Mesenchymal stem cell (in vitro differentiated cells and primary cell): ENCODE data around the gene PRDM2.

Experiments used
- DNase-seq: peaks from one replicate; pipeline ENCODE4 v3.0.0-alpha.2; 2013
- H2AFZ ChIP-seq: one replicate; pipeline ENCODE4 v1.6.1; 2013; ENCODE audit warnings: low read depth, mild to moderate bottlenecking, control low read depth, inconsistent platforms, low read length, moderate library complexity
- H2AK5ac ChIP-seq: 2 replicates; pipeline ENCODE4 v1.6.1; 2013; ENCODE audit warnings: low read length, moderate library complexity, mild to moderate bottlenecking, inconsistent platforms; ENCODE audit not compliant: severe bottlenecking
- H2BK120ac ChIP-seq: one replicate; pipeline ENCODE4 v1.6.1; 2013; ENCODE audit warnings: low read depth, mild to moderate bottlenecking, inconsistent platforms, low read length, moderate library complexity
- H2BK12ac ChIP-seq, 2 experiments: one replicate each; pipeline ENCODE4 v1.6.1; 2013; ENCODE audit warnings: inconsistent platforms in 2 of 2, low read length in 2 of 2, mild to moderate bottlenecking in 2 of 2, moderate library complexity in 2 of 2, control low read depth in 1 of 2
- H2BK15ac ChIP-seq: one replicate; pipeline ENCODE4 v1.6.1; 2013; ENCODE audit warnings: mild to moderate bottlenecking, low read depth, inconsistent platforms; ENCODE audit not compliant: poor library complexity, severe bottlenecking
- H2BK5ac ChIP-seq: 2 replicates; pipeline ENCODE4 v1.6.1; 2013; ENCODE audit warnings: low read depth, mild to moderate bottlenecking, low read length, control low read depth, inconsistent platforms; ENCODE audit not compliant: poor library complexity, severe bottlenecking
- H3K14ac ChIP-seq, 2 experiments: one replicate each; pipeline ENCODE4 v1.6.1; 2013; ENCODE audit warnings: inconsistent platforms in 2 of 2, low read length in 2 of 2, control low read depth in 1 of 2, mild to moderate bottlenecking in 1 of 2, moderate library complexity in 1 of 2
- H3K18ac ChIP-seq, 2 experiments: one replicate each; pipeline ENCODE4 v1.6.1; 2013; ENCODE audit warnings: inconsistent platforms in 2 of 2, low read length in 2 of 2, control low read depth in 1 of 2, low read depth in 1 of 2, mild to moderate bottlenecking in 1 of 2
- H3K23ac ChIP-seq, 2 experiments: one replicate each; pipeline ENCODE4 v1.6.1; 2013; ENCODE audit warnings: inconsistent platforms in 2 of 2, low read length in 2 of 2, mild to moderate bottlenecking in 2 of 2, moderate library complexity in 2 of 2, control low read depth in 1 of 2
- H3K27ac ChIP-seq: 2 replicates; pipeline ENCODE4 v1.5.1; 2013; ENCODE audit warnings: mild to moderate bottlenecking, moderate library complexity, low read length, control low read depth, inconsistent platforms; ENCODE audit not compliant: poor library complexity, severe bottlenecking
- H3K27me3 ChIP-seq, 2 experiments: 2 replicates each; pipeline versions ENCODE4 v1.6.1 to v1.7.0; 2013; ENCODE audit warnings: low read length in 2 of 2, mild to moderate bottlenecking in 2 of 2, moderate library complexity in 2 of 2, control low read depth in 1 of 2, inconsistent platforms in 1 of 2; ENCODE audit not compliant: control insufficient read depth in 1 of 2, insufficient read depth in 1 of 2
- H3K36me3 ChIP-seq, 2 experiments: 2 replicates each; pipeline versions ENCODE4 v1.6.1 to v1.7.0; 2013; ENCODE audit warnings: low read length in 2 of 2, control low read depth in 1 of 2, inconsistent platforms in 1 of 2, low read depth in 1 of 2, mild to moderate bottlenecking in 1 of 2; ENCODE audit not compliant: insufficient read depth in 2 of 2, control insufficient read depth in 1 of 2
- H3K4ac ChIP-seq, 2 experiments: one replicate each; pipeline ENCODE4 v1.6.1; 2013; ENCODE audit warnings: inconsistent platforms in 2 of 2, low read length in 2 of 2, mild to moderate bottlenecking in 2 of 2, moderate library complexity in 2 of 2, control low read depth in 1 of 2, low read depth in 1 of 2
- H3K4me1 ChIP-seq: 2 replicates; pipeline ENCODE4 v1.6.1; 2013; ENCODE audit warnings: low read depth, low read length, control low read depth; ENCODE audit not compliant: control insufficient read depth, insufficient read depth
- H3K4me2 ChIP-seq: 2 replicates; pipeline ENCODE4 v1.6.1; 2013; ENCODE audit warnings: low read length, mild to moderate bottlenecking, inconsistent platforms; ENCODE audit not compliant: poor library complexity, severe bottlenecking
- H3K4me3 ChIP-seq, 2 experiments: 2 replicates each; pipeline versions ENCODE4 v1.5.1 to v1.7.0; 2013; ENCODE audit warnings: low read length in 2 of 2, mild to moderate bottlenecking in 2 of 2, control low read depth in 1 of 2, low read depth in 1 of 2; ENCODE audit not compliant: insufficient read depth in 1 of 2
- H3K79me1 ChIP-seq: replicated peaks from 2 replicates; pipeline ENCODE4 v1.6.1; 2013; ENCODE audit warnings: mild to moderate bottlenecking, control low read depth, low read length, inconsistent platforms; ENCODE audit not compliant: poor library complexity, severe bottlenecking
- H3K9ac ChIP-seq: 2 replicates; pipeline ENCODE4 v1.7.0; 2013; ENCODE audit warnings: mild to moderate bottlenecking, low read length, moderate library complexity
- H3K9me3 ChIP-seq: 2 replicates; pipeline ENCODE4 v1.7.0; 2013; ENCODE audit warnings: mild to moderate bottlenecking, low read length; ENCODE audit not compliant: control insufficient read depth
- H4K8ac ChIP-seq: one replicate; pipeline ENCODE4 v1.6.1; 2013; ENCODE audit warnings: inconsistent platforms, mild to moderate bottlenecking, low read length, moderate library complexity
- H4K91ac ChIP-seq: one replicate; pipeline ENCODE4 v1.6.1; 2013; ENCODE audit warnings: mild to moderate bottlenecking, low read length, inconsistent platforms
- WGBS: methylation state at CpG from one replicate; pipeline ENCODE4 v1.1.7; 2013; ENCODE audit warnings: mixed read lengths; 5-methylcytosine and 5-hydroxymethylcytosine counted together

Gene PRDM2

GRCh38 chr1:13760921-13761320 lies 60.9 kb downstream of the PRDM2 start:
- H3K4ac ChIP-seq: no peak overlapping the region
- H3K14ac ChIP-seq: no peak overlapping the region
- no peaks in the 10 kb centered on the region for H3K79me1 ChIP-seq
- peaks cover 12% of the 10 kb centered on the region for H3K4me1 ChIP-seq
- no peak overlapping the region for H3K23ac ChIP-seq
- no peak overlapping the region for H3K9ac ChIP-seq
- H2AK5ac ChIP-seq: no peak overlapping the region
- no peak overlapping the region for H3K18ac ChIP-seq
- no peak overlapping the region for H3K27ac ChIP-seq
- whole genome bisulfite sequencing: 94% methylated on average over 5 of the region's 5 CpGs
- no peak overlapping the region for H2BK120ac ChIP-seq
- H4K91ac ChIP-seq: no peak overlapping the region
- H2BK15ac ChIP-seq: no peak overlapping the region
- no peak overlapping the region for H3K4me3 ChIP-seq
- H3K9me3 ChIP-seq: no peaks in the 10 kb centered on the region
- H2BK12ac ChIP-seq: no peak overlapping the region
- no peak overlapping the region for H2BK5ac ChIP-seq
- H2AFZ ChIP-seq: no peak overlapping the region
- H4K8ac ChIP-seq: no peak overlapping the region
- H3K36me3 ChIP-seq: peaks cover 0 to 4% of the 10 kb centered on the region in 2 experiments
- no peak for DNase-seq
- H3K27me3 ChIP-seq: no peaks in the 10 kb centered on the region
- no peak overlapping the region for H3K4me2 ChIP-seq

GRCh38 chr1:13761883-13762282 lies 61.9 kb downstream of the PRDM2 start:
- no peak overlapping the region for H3K9ac ChIP-seq
- WGBS: 98% methylated on average over 9 of the region's 9 CpGs

GRCh38 chr1:13762642-13763041 lies 62.7 kb downstream of the PRDM2 start:
- Histone ChIP-seq H3K4me1 (peaks cover 18% of the 10 kb centered on the region), H2BK12ac (no peak overlapping the region), H3K27me3 (no peaks in the 10 kb centered on the region), H3K18ac (no peak overlapping the region), H4K8ac (no peak overlapping the region), H4K91ac (no peak overlapping the region), H2AFZ (no peak overlapping the region), H2BK15ac (no peak overlapping the region), H2BK5ac (no peak overlapping the region), H3K23ac (no peak overlapping the region), H3K79me1 (no peaks in the 10 kb centered on the region), H3K4ac (no peak overlapping the region), H3K9me3 (no peaks in the 10 kb centered on the region), H3K27ac (no peak overlapping the region), H3K4me2 (no peak overlapping the region), H3K14ac (no peak overlapping the region), H3K9ac (no peak overlapping the region), H2BK120ac (no peak overlapping the region), H3K4me3 (no peak overlapping the region), H2AK5ac (no peak overlapping the region), H3K36me3 (peaks cover 2 to 4% of the 10 kb centered on the region in 2 experiments)
- 93% methylated on average over 8 of the region's 8 CpGs for WGBS
- DNase-seq: no peak

More at GRCh38 chr1:13761883-13762282, 61.9 kb downstream of the PRDM2 start:
- H3K4ac ChIP-seq: no peak overlapping the region
- no peak overlapping the region for H2BK15ac ChIP-seq
- H3K9me3 ChIP-seq: no peaks in the 10 kb centered on the region
- no peak overlapping the region for H3K23ac ChIP-seq
- no peaks in the 10 kb centered on the region for H3K79me1 ChIP-seq
- H3K18ac ChIP-seq: no peak overlapping the region
- H3K14ac ChIP-seq: no peak overlapping the region
- H2AFZ ChIP-seq: no peak overlapping the region
- peaks cover 15% of the 10 kb centered on the region for H3K4me1 ChIP-seq
- no peak overlapping the region for H3K4me2 ChIP-seq
- H4K91ac ChIP-seq: no peak overlapping the region
- no peak overlapping the region for H3K4me3 ChIP-seq
- no peak overlapping the region for H4K8ac ChIP-seq
- no peak overlapping the region for H2BK12ac ChIP-seq
- no peak for DNase-seq
- no peak overlapping the region for H2BK120ac ChIP-seq
- no peak overlapping the region for H2AK5ac ChIP-seq
- H3K27me3 ChIP-seq: no peaks in the 10 kb centered on the region
- peaks cover 0 to 4% of the 10 kb centered on the region in 2 experiments for H3K36me3 ChIP-seq
- no peak overlapping the region for H3K27ac ChIP-seq
- H2BK5ac ChIP-seq: no peak overlapping the region

- no peaks in the 10 kb centered on the region for H3K79me1 ChIP-seq
- H4K91ac ChIP-seq: no peak overlapping the region
- no peak overlapping the region for H4K8ac ChIP-seq
- H3K4ac ChIP-seq: no peak overlapping the region
- no peak overlapping the region for H3K18ac ChIP-seq
- no peak overlapping the region for H2AFZ ChIP-seq
- no peak overlapping the region for H2AK5ac ChIP-seq
- H3K9me3 ChIP-seq: no peaks in the 10 kb centered on the region
- no peaks in the 10 kb centered on the region for H3K27me3 ChIP-seq
- DNase-seq: no peak
- H3K36me3 ChIP-seq: peaks cover 3 to 4% of the 10 kb centered on the region in 2 experiments
- 86% methylated on average over 2 of the region's 2 CpGs for WGBS
- H2BK5ac ChIP-seq: no peak overlapping the region
- H3K9ac ChIP-seq: no peak overlapping the region
- H3K4me2 ChIP-seq: no peak overlapping the region
- H2BK15ac ChIP-seq: no peak overlapping the region
- H3K23ac ChIP-seq: no peak overlapping the region
- no peak overlapping the region for H3K4me3 ChIP-seq
- no peak overlapping the region for H2BK120ac ChIP-seq
- H3K27ac ChIP-seq: no peak overlapping the region
- no peak overlapping the region for H2BK12ac ChIP-seq
- H3K4me1 ChIP-seq: peaks cover 19% of the 10 kb centered on the region
- no peak overlapping the region for H3K14ac ChIP-seq
These were observed 63.2 kb downstream of the PRDM2 start for GRCh38 chr1:13763222-13763621.
